KOPT-K1 (cell line): ENCODE measurements around the gene C17orf58.
"Not testable (repeated sequence)": the region's sequence is repeated elsewhere in the genome, so short reads cannot be mapped to it uniquely, and the experiment has no call there.

ENCODE experiments used
- H3K27ac ChIP-seq: fragments of 200-600 bp; sonication (generic); 2 replicates; pipeline ENCODE4 v1.5.1; 2016; ENCODE audit warnings: antibody characterized with exemption, mild to moderate bottlenecking, low read depth, low read length; ENCODE audit not compliant: poor library complexity, severe bottlenecking
- H3K36me3 ChIP-seq: fragments of 200-600 bp; sonication (generic); 2 replicates; pipeline ENCODE4 v1.5.1; 2017; ENCODE audit warnings: antibody characterized with exemption, mild to moderate bottlenecking, low read length, moderate library complexity; ENCODE audit not compliant: insufficient read depth
- H3K9me3 ChIP-seq: fragments of 200-600 bp; sonication (generic); 2 replicates; pipeline ENCODE4 v1.5.1; 2017; ENCODE audit warnings: antibody characterized with exemption, low read length, mild to moderate bottlenecking; ENCODE audit not compliant: insufficient read depth, poor library complexity, severe bottlenecking

Gene C17orf58

GRCh38 chr17:68018493-68018892 lies 22.2 kb upstream of the C17orf58 start:
- H3K36me3 ChIP-seq, H3K9me3 ChIP-seq, H3K27ac ChIP-seq: not testable (repeated sequence)

- no peak overlapping the region for H3K27ac ChIP-seq
- no peaks in the 10 kb centered on the region for H3K9me3 ChIP-seq
- no peaks in the 10 kb centered on the region for H3K36me3 ChIP-seq
Observed at GRCh38 chr17:68016838-68017237, 20.6 kb upstream of the C17orf58 start.

- Histone ChIP-seq H3K9me3 (no peaks in the 10 kb centered on the region), H3K27ac (no peak overlapping the region), H3K36me3 (no peaks in the 10 kb centered on the region)
Observed at GRCh38 chr17:68015081-68015723, 18.9 kb upstream of the C17orf58 start.

DNA sequence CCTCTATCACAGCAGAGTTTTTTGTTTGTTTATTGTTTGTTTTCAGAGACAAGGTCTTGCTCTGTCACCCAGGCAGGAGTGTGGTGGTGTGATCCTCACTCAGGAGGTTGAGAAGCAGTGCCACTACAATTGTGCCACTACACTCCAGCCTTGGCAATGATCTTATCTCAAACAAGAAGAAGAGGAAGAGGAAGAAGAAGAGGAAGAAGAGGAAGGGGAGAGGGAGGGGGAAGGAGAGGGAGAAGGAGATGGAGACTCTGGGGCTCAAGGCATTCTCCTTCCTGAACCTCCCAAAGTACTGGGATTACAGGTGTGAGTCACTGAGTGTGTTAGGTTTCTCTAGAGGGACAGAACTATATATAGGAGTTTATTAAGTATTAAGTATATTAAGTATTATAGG lies 17.1 kb upstream of the C17orf58 start:
- no peaks in the 10 kb centered on the region for H3K9me3 ChIP-seq
- no peaks in the 10 kb centered on the region for H3K36me3 ChIP-seq

DNA sequence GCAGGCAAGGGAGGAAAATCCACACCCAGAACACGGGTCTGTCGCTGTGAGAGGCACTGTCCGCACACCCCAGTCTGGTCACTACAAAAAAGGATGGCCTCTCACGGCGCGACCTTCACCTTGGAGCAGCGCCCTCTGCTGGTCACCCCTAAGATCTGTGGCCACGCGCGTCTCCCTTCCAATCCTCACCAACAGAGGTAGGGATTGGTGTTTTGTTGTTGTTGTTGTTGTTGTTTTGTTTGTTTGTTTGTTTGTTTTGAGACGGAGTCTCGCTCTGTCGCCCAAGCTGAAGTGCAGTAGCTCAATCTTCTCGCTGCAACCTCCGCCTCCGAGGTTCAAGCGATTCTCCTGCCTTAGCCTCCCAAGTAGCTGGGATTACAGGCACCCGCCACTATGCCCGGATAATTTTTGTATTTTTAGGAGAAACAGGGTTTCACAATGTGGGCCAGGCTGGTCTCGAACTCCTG lies 15.0 kb upstream of the C17orf58 start:
- no peak overlapping the region for H3K27ac ChIP-seq
- no peaks in the 10 kb centered on the region for H3K36me3 ChIP-seq
- H3K9me3 ChIP-seq: no peaks in the 10 kb centered on the region

More for the DNA sequence above, 17.1 kb upstream of the C17orf58 start:
- no peak overlapping the region for H3K27ac ChIP-seq

DNA sequence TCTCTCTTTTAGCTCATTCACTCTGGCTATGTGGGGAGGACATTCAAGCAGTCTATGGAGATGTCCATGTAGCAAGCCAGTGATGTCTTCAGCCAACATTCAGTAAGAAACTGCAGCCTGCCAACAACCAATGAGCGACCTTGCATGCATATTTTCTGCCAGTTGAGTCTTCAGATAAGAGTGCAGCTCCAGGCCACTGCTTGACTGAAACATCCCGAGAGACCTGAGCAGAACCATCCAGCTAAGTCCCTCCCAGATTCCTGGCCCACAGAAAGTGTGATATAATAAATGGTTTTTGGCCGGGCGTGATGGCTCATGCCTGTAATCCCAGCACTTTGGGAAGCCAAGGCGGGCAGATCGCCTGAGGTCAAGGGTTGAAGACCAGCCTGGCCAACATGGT lies 10.5 kb upstream of the C17orf58 start:
- no peaks in the 10 kb centered on the region for H3K9me3 ChIP-seq

GRCh38 chr17:68004201-68004600 lies 7.9 kb upstream of the C17orf58 start:
- no peaks in the 10 kb centered on the region for H3K36me3 ChIP-seq
- H3K9me3 ChIP-seq: no peaks in the 10 kb centered on the region
- no peak overlapping the region for H3K27ac ChIP-seq

More for the DNA sequence above, 10.5 kb upstream of the C17orf58 start:
- H3K27ac ChIP-seq: no peak overlapping the region
- no peaks in the 10 kb centered on the region for H3K36me3 ChIP-seq

GRCh38 chr17:67999291-67999911 lies 3.1 kb upstream of the C17orf58 start:
- Histone ChIP-seq H3K36me3 (no peaks in the 10 kb centered on the region), H3K9me3 (no peaks in the 10 kb centered on the region), H3K27ac (no peak overlapping the region)

DNA sequence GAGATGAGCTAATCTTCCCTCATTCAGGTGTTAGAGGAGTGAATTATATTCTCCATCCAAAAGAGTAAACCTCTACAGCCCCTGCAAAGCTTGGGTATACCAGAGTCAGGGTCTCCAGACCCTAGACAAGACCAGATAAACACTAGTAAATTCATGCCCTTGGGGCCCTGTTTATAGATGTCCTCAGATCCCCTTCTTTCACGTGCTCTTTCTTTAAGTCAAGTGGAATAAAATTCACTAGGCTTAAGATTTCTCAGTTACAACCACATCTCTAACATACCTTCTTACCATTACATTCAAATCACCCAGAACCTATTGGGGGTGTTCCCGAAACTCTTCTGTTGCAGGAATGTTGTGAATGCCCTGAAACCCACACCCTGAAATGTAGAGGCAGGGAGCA lies 2.2 kb upstream of the C17orf58 start:
- Histone ChIP-seq H3K36me3 (no peaks in the 10 kb centered on the region), H3K9me3 (no peaks in the 10 kb centered on the region), H3K27ac (no peak overlapping the region)

GRCh38 chr17:67995570-67996263 lies 552 bp downstream of the C17orf58 start:
- Histone ChIP-seq H3K9me3 (no peaks in the 10 kb centered on the region), H3K27ac (no peak overlapping the region), H3K36me3 (no peaks in the 10 kb centered on the region)

- Histone ChIP-seq H3K27ac (no peak overlapping the region), H3K36me3 (no peaks in the 10 kb centered on the region), H3K9me3 (no peaks in the 10 kb centered on the region)
Observed at GRCh38 chr17:67994817-67995569, 1.3 kb downstream of the C17orf58 start.

DNA sequence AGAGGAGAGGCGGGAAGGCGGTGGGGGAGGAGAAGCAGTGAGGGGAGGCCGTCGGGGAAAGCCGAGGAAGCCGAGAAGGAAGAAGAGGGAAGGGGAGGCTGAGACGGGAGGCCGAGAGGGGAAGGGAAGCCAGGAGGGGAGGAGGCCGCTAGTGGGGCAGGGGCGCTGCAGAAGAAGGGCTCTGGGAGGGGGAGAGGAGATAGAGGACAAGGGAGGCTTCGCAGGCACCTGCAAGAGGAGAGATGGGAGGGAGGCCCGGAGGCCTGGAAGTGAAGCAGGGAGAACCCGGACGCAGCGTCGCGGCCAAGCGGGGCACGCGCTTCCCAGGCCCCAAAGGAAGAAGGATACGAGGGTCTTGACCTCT lies 2.3 kb downstream of the C17orf58 start:
- H3K9me3 ChIP-seq: no peaks in the 10 kb centered on the region
- H3K36me3 ChIP-seq: no peaks in the 10 kb centered on the region
- H3K27ac ChIP-seq: peak overlapping the region; percentile 47

DNA sequence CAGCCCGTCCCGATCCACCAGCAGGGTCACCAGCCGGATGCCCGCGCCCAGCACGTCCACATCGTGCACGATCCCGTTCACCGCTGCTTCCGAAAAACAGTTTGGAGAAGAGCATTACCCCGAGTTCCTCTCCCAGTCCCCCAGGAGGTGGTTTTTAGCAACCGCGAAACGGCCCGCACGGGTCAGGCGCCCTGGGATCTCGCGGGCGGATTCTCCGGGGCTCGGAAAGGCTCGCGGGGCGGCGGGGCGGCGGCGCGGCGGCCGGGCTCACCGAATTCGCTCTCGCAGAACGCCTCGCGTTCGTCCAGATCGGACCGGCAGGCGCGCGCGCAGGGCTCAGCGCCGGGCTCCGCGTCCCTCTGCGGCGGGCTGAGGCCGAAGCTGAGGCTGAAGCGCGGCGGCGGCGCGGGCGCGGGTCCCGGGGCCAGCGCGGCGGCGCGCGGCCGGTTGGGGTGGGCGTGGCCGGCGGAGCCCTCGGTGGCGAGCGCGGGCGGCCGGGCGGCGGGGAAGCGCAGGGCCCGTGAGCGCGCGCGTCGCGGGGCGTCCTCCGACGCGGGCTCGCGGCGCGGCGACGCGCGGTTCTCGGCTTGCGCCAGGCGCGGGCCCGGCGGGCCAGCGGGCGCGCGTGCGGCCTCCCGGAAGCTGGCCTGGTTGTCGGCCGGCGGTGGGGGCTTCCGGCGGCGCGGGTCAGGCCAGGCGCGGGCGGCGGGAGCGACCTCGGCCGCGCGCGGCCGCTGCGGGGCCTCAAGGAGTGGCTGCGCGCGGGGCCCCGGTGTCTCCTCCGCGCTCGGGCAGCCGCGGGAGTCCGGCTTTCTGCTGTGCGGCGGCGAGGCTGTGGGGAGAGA lies 2.9 kb downstream of the C17orf58 start:
- H3K36me3 ChIP-seq: no peaks in the 10 kb centered on the region
- no peaks in the 10 kb centered on the region for H3K9me3 ChIP-seq
- peak overlapping the region; percentile 47 for H3K27ac ChIP-seq

GRCh38 chr17:67992548-67993152 lies 3.6 kb downstream of the C17orf58 start:
- H3K9me3 ChIP-seq: no peaks in the 10 kb centered on the region
- no peaks in the 10 kb centered on the region for H3K36me3 ChIP-seq
- H3K27ac ChIP-seq: peak overlapping the region; percentile 31
